Endothelial cell of umbilical vein (primary cell): ENCODE results near the gene CFAP100. TPM values are rescaled to one million over a fixed set of nuclear protein-coding genes. Genes with fewer than 3 reads are reported as not detected.

Source experiments
- BruUV-seq: library from RNA; stranded (reverse); fragments of 400-500 nt; replicated peaks from 2 replicates; lab custom pipeline; 2021; lab: Mats Ljungman, UMichigan
- CTCF ChIA-PET: fragments of 300-600, 350-600 bp; sonication (Branson Sonifier 250); formaldehyde crosslinking; loops from one replicate; lab custom pipeline; 2021; ENCODE audit warnings: antibody characterized with exemption, inconsistent platforms; lab: Charles Lee
- POLR2A ChIA-PET: fragments of 300-600, 350-600 bp; sonication (Branson Sonifier 250); formaldehyde crosslinking; loops from one replicate; lab custom pipeline; 2021; ENCODE audit warnings: antibody characterized with exemption, inconsistent platforms; lab: Charles Lee
- DNase-seq: peaks from one replicate; pipeline ENCODE4 v3.0.0-alpha.2; 2011; ENCODE audit warnings: low read depth, low spot score
- FAIRE-seq: peaks from 2 replicates; lab custom pipeline; 2011; peaks lifted over from hg19 to GRCh38; lab: Jason Lieb, UNC
- H2AFZ ChIP-seq: 2 replicates; pipeline ENCODE4 v1.6.0; 2012; ENCODE audit warnings: low read depth, low read length, control low read depth, inconsistent platforms
- H3K27ac ChIP-seq: 2 replicates; pipeline ENCODE4 v1.5.1; 2011; ENCODE audit warnings: low read depth, mild to moderate bottlenecking, control low read depth, low read length, moderate library complexity; ENCODE audit not compliant: insufficient read depth
- H3K27me3 ChIP-seq, 2 experiments: 2 replicates each; pipeline versions ENCODE4 v1.6.0 to v1.6.1; 2011; ENCODE audit warnings: low read length in 2 of 2, mixed read lengths in 1 of 2; ENCODE audit not compliant: control insufficient read depth in 2 of 2, insufficient read depth in 2 of 2
- H3K36me3 ChIP-seq, 2 experiments: 2 replicates in 1 of 2; 3 replicates in 1 of 2; pipeline ENCODE4 v1.5.1; 2011; ENCODE audit warnings: low read length in 2 of 2, mild to moderate bottlenecking in 1 of 2, moderate library complexity in 1 of 2; ENCODE audit not compliant: control insufficient read depth in 2 of 2, insufficient read depth in 2 of 2; ENCODE audit errors: extremely low read depth in 1 of 2
- H3K4me1 ChIP-seq: 3 replicates; pipeline ENCODE4 v1.5.1; 2011; ENCODE audit warnings: mild to moderate bottlenecking, low read length; ENCODE audit not compliant: control insufficient read depth, insufficient read depth; ENCODE audit errors: extremely low read depth
- H3K4me2 ChIP-seq: 2 replicates; pipeline ENCODE4 v1.6.1; 2011; ENCODE audit warnings: low read length, control low read depth, mixed read lengths; ENCODE audit not compliant: insufficient read depth
- H3K4me3 ChIP-seq, 3 experiments: fragments of 200-600 bp in 1 of 3; sonication (generic), shearing (Covaris generic) in 1 of 3; replicated peaks in 1 of 3; 2 replicates each; pipeline ENCODE4 v1.5.1; 2011 to 2016; ENCODE audit warnings: control low read depth in 3 of 3, low read length in 3 of 3, mild to moderate bottlenecking in 2 of 3, inconsistent platforms in 1 of 3, low read depth in 1 of 3, moderate library complexity in 1 of 3; ENCODE audit not compliant: insufficient read depth in 1 of 3
- H3K79me2 ChIP-seq: 2 replicates; pipeline ENCODE4 v1.6.0; 2012; ENCODE audit warnings: low read length, inconsistent platforms; ENCODE audit not compliant: control insufficient read depth, insufficient read depth
- H3K9ac ChIP-seq: replicated peaks from 2 replicates; pipeline ENCODE3; 2011; ENCODE audit warnings: low read length, control low read depth; ENCODE audit not compliant: insufficient read depth; ENCODE audit errors: extremely low read depth
- H3K9me1 ChIP-seq: replicated peaks from 3 replicates; pipeline ENCODE4 v1.6.0; 2011; ENCODE audit warnings: mild to moderate bottlenecking, low read length; ENCODE audit not compliant: control insufficient read depth, insufficient read depth; ENCODE audit errors: extremely low read depth
- H3K9me3 ChIP-seq: replicated peaks from 2 replicates; pipeline ENCODE4 v1.5.1; 2012; ENCODE audit warnings: low read length, inconsistent platforms; ENCODE audit not compliant: control insufficient read depth, insufficient read depth
- H4K20me1 ChIP-seq: replicated peaks from 2 replicates; pipeline ENCODE3; 2011; ENCODE audit warnings: mild to moderate bottlenecking, low read length; ENCODE audit not compliant: control insufficient read depth, insufficient read depth; ENCODE audit errors: extremely low read depth
- EZH2 ChIP-seq: IDR thresholded peaks from 2 replicates; pipeline ENCODE4 v1.6.1; 2012; ENCODE audit warnings: borderline replicate concordance, low read depth, mild to moderate bottlenecking, moderate library complexity, low read length, inconsistent platforms; ENCODE audit not compliant: severe bottlenecking
- GATA2 ChIP-seq: IDR thresholded peaks from 2 replicates; pipeline ENCODE4 v1.7.0; 2011; ENCODE audit warnings: low read depth, mild to moderate bottlenecking, moderate library complexity, mixed read lengths, low read length; ENCODE audit not compliant: insufficient read length, insufficient read depth
- MYC ChIP-seq: IDR thresholded peaks from one replicate; pipeline ENCODE4 v1.6.1; 2011; ENCODE audit warnings: mild to moderate bottlenecking, low read depth, low read length
- POLR2AphosphoS5 ChIP-seq: IDR thresholded peaks from 2 replicates; pipeline ENCODE4 v1.6.1; 2012; ENCODE audit warnings: low read depth, mild to moderate bottlenecking, control low read depth, low read length, moderate library complexity; ENCODE audit not compliant: insufficient read depth
- dilution Hi-C: fragments of 300-500 bp; cut with MboI; formaldehyde crosslinking; loops from one replicate; pipeline ENCODE4 v1.15.0; 2019; ENCODE audit warnings: low sequenced_read_pairs; ENCODE audit not compliant: extremely low pct_ligation_motif_present
- intact Hi-C: fragments of 100-400 bp; cut with micrococcal nuclease; formaldehyde crosslinking; loops from one replicate; pipeline ENCODE4 v1.10.0; 2022
- polyA plus RNA-seq, 4 experiments: library from polyadenylated mRNA; depleted of rRNA in 3 of 4; stranded (reverse) in 3 of 4; unstranded in 1 of 4; fragments of >200 nt; gene quantifications; 2 replicates each; pipeline versions ENCODE4 v1.2.1 to v1.2.3, GENCODE V29; 2011 to 2012; ENCODE audit warnings: missing spikeins in 1 of 4
- total RNA-seq: library from RNA; stranded (reverse); gene quantifications from 2 replicates; pipeline ENCODE4 v1.2.3, GENCODE V29; 2021
- TF ChIP-seq, protein P1 (sequence below), 2 donors: IDR thresholded peaks; 1 replicate in 1 of 2; 2 replicates in 1 of 2; pipeline ENCODE4 v1.5.1; 2011; ENCODE audit warnings: low read length in 2 of 2, mild to moderate bottlenecking in 2 of 2, moderate library complexity in 2 of 2, control low read depth in 1 of 2, inconsistent platforms in 1 of 2, low read depth in 1 of 2; ENCODE audit not compliant: insufficient read depth in 1 of 2; ENCODE audit errors: extremely low read depth in 1 of 2
- TF ChIP-seq, protein P2 (sequence below): IDR thresholded peaks from 2 replicates; pipeline ENCODE4 v1.6.1; 2011; ENCODE audit not compliant: insufficient read depth, insufficient read length

Gene CFAP100
- total and polyA plus RNA-seq, 2 donors (not counting 3 experiments of a cell fraction or from before 2014, with no cell fraction given), result not detected

DNA sequence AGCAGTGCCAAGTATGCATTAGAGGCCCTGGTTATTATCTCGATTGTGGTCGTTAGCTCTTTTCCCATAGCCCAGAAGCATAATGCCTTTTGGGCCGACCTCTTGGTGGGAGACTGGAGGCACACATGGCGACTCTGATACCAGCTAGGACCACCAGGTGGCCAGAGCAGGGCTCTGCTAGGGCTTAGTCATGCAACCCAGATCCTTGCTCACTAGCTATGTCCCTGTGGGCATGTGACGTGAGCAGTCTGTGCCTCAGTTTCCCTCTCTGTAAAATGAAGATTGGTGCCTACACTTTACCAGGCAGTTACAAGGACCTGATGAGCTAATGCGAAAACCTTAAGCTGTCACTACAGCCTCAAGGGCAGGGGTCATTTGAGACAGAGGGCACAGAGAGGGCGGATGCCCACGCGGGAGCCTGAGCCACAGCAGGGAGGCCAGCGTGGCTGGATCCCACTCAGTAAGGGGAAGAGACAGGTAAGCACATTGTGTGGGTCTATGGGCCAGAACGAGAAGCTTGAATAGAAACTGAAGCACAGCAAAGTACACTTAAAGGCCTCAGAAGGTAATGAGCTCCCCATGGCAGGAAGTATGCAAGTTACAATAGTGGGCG, 46.3 kb upstream of the CFAP100 start:
- no peaks in the 10 kb centered on the region for H4K20me1 ChIP-seq
- POLR2A ChIA-PET, result no interaction called here
- H3K9me3 ChIP-seq, result no peaks in the 10 kb centered on the region
- H3K27ac ChIP-seq, result no peak overlapping the region
- TF ChIP-seq, protein P1, sequence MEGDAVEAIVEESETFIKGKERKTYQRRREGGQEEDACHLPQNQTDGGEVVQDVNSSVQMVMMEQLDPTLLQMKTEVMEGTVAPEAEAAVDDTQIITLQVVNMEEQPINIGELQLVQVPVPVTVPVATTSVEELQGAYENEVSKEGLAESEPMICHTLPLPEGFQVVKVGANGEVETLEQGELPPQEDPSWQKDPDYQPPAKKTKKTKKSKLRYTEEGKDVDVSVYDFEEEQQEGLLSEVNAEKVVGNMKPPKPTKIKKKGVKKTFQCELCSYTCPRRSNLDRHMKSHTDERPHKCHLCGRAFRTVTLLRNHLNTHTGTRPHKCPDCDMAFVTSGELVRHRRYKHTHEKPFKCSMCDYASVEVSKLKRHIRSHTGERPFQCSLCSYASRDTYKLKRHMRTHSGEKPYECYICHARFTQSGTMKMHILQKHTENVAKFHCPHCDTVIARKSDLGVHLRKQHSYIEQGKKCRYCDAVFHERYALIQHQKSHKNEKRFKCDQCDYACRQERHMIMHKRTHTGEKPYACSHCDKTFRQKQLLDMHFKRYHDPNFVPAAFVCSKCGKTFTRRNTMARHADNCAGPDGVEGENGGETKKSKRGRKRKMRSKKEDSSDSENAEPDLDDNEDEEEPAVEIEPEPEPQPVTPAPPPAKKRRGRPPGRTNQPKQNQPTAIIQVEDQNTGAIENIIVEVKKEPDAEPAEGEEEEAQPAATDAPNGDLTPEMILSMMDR (IDR thresholded peaks at IDR 0.05; ENCODE audit: extremely low read depth in 1 of 2, insufficient read depth in 1 of 2, low read depth in 1 of 2, low read length in 2 of 2), result peak; percentile 14 to 32
- TF ChIP-seq MYC, result no peak
- TF ChIP-seq, protein P2, sequence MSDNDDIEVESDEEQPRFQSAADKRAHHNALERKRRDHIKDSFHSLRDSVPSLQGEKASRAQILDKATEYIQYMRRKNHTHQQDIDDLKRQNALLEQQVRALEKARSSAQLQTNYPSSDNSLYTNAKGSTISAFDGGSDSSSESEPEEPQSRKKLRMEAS, result no peak
- TF ChIP-seq EZH2, result no peak
- no peak for TF ChIP-seq GATA2
- TF ChIP-seq POLR2AphosphoS5, result no peak
- no peaks in the 10 kb centered on the region for H3K9me1 ChIP-seq
- DNase-seq (no peak), FAIRE-seq (no peak)
- no peaks in the 10 kb centered on the region for H3K27me3 ChIP-seq
- peaks cover 0 to 4% of the 10 kb centered on the region in 2 experiments for H3K36me3 ChIP-seq
- no peaks in the 10 kb centered on the region for H3K4me1 ChIP-seq
- no peak overlapping the region for H3K4me3 ChIP-seq
- intact Hi-C loops, result no loop called here
- H3K79me2 ChIP-seq, result no peaks in the 10 kb centered on the region
- no peak overlapping the region for H3K4me2 ChIP-seq
- CTCF ChIA-PET, result interaction anchor here (0.7 to 1.6 kb wide), 5 partner anchors 34 to 89 kb away, joined by 3 to 6 read pairs (median 4); no protein-coding TSS in a partner anchor
- no peak overlapping the region for H3K9ac ChIP-seq
- no peak overlapping the region for H2AFZ ChIP-seq
- dilution Hi-C loops, result no loop called here
- no TSS peak for BruUV-seq
